Right forelimb (tissue), 1 donor: ENCODE data around the gene CCL21.

ENCODE experiments used
- DNase-seq: peaks from one replicate; pipeline ENCODE4 v3.0.0-alpha.2; 2018

The CCL21 gene

GRCh38 chr9:34701769-34702736 is 7.9 kb downstream of the CCL21 start:
- peak; percentile 89 for DNase-seq

DNA sequence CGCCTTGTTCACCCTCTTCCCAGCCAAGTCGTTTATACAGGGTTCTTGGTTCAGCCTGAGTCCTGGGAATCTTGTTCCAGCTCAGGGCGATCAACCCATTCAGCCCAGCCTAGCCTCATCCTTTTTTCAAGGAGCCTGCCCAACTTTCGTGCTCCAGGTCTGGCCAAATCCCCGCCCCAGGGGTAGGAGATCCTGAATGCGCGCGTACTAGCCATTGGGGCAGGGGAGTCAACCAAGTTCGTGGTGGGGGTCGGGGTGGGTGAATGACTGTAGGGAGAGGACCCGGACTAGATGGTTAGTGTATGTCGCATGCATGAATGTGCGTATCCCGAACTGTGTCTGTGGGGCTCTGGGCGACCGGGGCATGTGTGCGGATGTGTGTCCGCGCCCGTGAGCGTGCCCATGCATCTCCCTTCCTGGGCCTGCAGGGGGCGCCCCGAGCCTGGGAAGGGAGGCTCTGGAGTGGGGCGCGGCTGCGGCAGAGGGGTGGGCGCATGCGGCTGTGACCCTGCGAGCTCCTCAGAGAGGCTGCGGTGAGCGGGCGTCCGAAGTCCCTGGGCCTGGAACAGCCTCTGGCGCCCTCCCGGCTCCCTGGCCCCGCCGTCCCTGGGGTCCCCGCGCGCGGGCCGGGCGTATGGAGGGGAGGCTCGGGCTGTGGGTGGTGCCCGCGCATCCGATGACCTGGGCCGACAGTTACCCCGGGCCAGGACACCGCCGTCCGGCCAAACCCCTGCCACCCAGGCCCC is 8.7 kb downstream of the CCL21 start:
- peak; percentile 85 for DNase-seq

- no peak for DNase-seq
Measured at GRCh38 chr9:34694811-34695210, 15.1 kb downstream of the CCL21 start.

DNA sequence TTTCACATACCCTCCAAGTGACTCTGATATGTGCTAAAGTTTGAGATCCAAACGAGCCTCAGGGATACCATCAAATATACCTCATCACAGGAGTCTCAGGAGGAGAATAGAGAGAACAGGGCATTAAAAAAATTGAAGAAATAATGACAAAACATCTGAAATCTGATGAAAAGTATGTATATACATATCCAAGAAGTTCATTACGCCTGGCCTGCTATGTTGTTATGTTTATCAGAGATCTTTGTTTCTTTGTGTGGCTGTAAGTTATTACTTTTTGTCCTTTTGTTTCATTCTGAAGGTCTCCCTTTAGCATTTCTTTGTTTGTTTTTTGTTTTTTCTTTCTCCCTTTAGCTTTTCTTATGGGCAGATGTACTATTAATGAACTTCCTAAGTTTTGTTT is 16.4 kb downstream of the CCL21 start:
- no peak for DNase-seq

DNA sequence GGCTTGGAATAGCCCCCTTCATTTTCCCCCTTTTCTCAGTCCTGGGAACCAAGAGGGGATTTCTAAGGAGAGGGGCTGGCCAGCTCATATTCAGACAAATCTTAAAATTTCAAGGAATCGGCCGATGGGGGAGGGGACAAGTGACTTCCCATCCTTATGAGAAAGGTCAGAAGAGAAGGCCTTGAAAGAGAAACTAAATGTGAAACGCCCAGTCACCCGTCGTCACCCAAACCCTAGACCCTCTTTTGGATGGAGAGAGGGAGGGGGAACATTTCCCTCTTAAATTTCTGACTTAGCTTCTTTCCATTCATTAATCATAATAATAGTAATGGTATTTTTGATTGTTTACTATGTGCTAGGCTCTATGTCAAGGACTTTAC is 18.0 kb downstream of the CCL21 start:
- no peak for DNase-seq

GRCh38 chr9:34690983-34691935 is 18.7 kb downstream of the CCL21 start, which contains the start of gene CCL19:
Gene CCL19 (minus strand): TSS chr9:34691276. CDS start chr9:34691139, 137 bp downstream.
- no peak for DNase-seq

- DNase-seq = no peak
Measured at GRCh38 chr9:34689512-34689911, 20.4 kb downstream of the CCL21 start.

DNA sequence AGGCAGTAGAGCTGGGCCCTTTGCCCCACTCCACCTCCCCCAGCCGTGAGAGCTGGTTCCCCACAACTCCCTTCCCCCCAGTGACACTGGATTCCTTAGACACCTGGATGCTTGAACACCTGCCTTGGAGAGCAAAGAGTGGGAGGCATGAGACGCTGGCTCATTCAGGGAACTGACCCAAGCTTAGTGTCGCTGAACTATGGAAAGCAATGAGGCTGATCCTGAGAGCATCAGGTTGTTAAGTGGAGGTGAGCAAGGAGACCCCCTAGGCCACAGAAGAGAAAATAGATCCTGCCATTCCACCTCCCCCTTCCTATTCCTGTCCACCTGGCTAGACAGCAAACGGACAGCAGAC is 20.8 kb downstream of the CCL21 start:
- no peak for DNase-seq

GRCh38 chr9:34688329-34689115 is 21.4 kb downstream of the CCL21 start:
- DNase-seq = no peak

GRCh38 chr9:34687276-34688030 is 22.5 kb downstream of the CCL21 start:
- no peak for DNase-seq

DNA sequence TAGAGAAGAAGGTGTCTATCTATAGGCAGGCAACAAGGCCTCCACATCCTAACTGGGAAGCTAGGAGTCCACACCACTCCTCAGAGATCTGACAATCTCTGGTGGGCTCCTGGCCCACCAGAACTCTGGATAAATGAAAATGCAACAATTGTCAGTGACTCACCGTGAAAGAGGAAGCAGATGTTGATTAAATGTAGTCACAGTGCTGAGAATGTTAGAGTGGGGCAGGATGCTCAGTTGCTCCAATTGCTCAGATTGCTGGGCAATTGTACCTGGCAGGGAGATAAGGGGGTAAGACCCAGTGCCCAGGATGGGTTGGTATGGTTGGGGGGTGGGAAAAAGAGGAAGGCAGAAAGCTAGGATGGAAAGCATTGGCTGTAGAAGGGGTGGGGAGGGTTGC is 23.2 kb downstream of the CCL21 start:
- no peak for DNase-seq

- no peak for DNase-seq
Measured at GRCh38 chr9:34686231-34686630, 23.7 kb downstream of the CCL21 start.

DNA sequence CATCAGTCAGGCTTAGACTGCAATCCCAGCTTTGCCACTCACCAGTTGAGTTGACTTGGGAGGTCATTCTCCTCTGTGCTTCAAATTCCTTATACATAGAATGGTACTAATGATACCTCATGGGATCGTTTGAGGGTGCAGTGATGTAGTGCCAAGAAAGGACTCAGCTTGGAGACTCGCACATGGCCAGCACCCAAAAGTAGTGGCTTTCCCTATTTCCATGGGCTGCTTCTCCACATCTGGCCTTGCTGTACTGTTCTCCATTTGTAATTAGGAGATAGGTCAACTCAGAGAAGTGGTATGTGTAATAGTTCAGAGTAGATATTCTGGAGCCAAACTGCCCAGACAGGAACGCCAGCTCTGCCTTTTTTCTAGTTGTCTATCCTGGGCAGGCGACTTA is 24.3 kb downstream of the CCL21 start:
- DNase-seq = no peak

DNA sequence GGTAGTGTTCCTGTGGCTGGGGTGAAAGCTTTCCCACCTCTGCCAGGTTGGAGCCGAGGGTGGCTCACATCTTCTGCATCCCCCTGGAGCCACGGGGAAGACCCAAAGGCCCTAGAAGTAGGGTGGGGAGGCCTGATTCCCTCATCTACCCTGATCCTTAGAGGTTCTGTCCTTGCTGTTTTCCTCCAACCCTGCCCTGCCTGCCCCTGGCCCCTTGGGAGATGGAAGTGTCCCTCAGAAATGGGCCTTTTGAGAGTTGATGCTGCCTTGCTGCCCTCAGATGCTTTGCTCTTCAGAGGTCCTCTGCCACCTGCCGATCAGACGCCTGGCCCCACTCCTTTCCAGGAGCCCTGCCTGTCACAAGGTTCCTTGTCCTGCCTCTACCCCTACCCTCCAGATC is 25.1 kb downstream of the CCL21 start:
- DNase-seq = no peak

- DNase-seq = no peak
Measured at GRCh38 chr9:34684145-34684544, 25.8 kb downstream of the CCL21 start.

- no peak for DNase-seq
Measured at GRCh38 chr9:34675869-34676268, 34.1 kb downstream of the CCL21 start.

DNA sequence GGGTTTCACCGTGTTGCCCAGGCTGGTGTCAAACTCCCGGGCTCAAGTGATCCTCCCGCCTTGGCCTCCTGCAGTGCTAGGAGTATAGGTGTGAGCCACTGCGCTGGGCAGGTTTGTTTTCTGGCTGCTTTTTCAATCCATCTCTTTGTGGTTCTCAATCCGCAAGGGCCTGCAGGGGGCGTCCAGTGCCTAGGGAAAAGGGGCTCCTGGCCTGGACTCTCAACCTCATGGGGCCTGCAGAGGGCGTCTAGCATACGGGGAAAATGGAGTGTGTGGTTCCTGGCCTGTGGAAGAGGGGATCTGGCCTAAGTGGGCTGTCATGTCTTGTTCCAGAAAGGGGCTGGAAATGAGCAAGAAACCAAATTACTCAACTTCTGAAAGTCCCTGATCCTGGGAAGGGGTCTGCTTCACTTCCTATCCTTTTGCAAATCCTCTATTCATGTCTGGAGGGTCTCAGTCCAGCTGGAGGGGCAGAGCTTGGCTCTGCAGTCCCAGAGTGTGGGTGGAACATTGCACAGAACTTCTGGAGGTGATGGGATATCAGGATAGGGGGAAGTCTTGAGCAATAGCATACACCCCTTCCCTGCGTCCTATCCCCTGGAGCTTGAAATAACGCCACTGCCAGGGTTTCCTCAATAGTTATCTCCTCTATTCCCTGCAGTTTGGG is 34.8 kb downstream of the CCL21 start:
- DNase-seq = peak; percentile 65

- DNase-seq = no peak
Measured at GRCh38 chr9:34674440-34674839, 35.5 kb downstream of the CCL21 start.

DNA sequence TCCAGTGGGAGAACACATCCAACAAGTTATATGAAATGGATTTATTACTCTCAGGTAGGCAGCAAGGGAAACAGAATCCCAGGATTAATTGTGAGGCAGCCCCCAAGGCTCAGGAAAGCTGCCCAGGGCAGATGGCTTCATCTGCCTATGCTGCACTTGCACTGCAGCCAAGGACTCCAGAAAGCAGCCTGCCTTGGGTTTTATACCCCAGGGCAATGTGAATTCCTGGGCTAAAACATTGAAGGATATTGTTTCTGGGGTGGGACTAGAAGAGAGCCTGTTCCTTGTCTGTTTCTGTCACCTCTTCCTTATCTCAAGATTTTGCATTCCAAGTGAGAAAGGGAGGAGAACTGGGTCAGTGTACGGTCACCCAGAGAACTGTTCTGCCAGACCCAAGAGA is 38.6 kb downstream of the CCL21 start:
- DNase-seq = no peak

- no peak for DNase-seq
Measured at GRCh38 chr9:34669809-34670562, 40.0 kb downstream of the CCL21 start.
